Omental fat pad (tissue), 4 donors: Measurements from ENCODE around the gene KMT2D. TPM values are rescaled to one million over a fixed set of nuclear protein-coding genes. Genes with fewer than 3 reads are reported as not detected.

Source experiments
- ATAC-seq: fragments of 150-250 bp; one replicate; pipeline ENCODE4 v1.9.1; 2016; ENCODE audit warnings: mild to moderate bottlenecking, moderate library complexity; ENCODE audit not compliant: low FRiP score
- DNase-seq: peaks from one replicate; pipeline ENCODE4 v3.0.0-alpha.2; 2019; ENCODE audit warnings: low spot score
- total RNA-seq, 4 donors: library from RNA; depleted of rRNA; stranded (reverse); fragments of >200 nt; gene quantifications; one replicate each; pipeline ENCODE4 v1.1.0, GENCODE V29; 2016
- TF ChIP-seq, protein P1 (sequence below), 3 donors: fragments of 450-650 bp; IDR thresholded peaks; one replicate each; pipeline ENCODE4 v1.5.1; 2016 to 2017; ENCODE audit warnings: antibody characterized with exemption in 3 of 3, mild to moderate bottlenecking in 3 of 3, moderate library complexity in 2 of 3

KMT2D gene
- total RNA-seq, 4 donors from 2014 or later: 31.2 to 87.0 (median 49.0) TPM

- ATAC-seq: no peak
- TF ChIP-seq, protein P1, sequence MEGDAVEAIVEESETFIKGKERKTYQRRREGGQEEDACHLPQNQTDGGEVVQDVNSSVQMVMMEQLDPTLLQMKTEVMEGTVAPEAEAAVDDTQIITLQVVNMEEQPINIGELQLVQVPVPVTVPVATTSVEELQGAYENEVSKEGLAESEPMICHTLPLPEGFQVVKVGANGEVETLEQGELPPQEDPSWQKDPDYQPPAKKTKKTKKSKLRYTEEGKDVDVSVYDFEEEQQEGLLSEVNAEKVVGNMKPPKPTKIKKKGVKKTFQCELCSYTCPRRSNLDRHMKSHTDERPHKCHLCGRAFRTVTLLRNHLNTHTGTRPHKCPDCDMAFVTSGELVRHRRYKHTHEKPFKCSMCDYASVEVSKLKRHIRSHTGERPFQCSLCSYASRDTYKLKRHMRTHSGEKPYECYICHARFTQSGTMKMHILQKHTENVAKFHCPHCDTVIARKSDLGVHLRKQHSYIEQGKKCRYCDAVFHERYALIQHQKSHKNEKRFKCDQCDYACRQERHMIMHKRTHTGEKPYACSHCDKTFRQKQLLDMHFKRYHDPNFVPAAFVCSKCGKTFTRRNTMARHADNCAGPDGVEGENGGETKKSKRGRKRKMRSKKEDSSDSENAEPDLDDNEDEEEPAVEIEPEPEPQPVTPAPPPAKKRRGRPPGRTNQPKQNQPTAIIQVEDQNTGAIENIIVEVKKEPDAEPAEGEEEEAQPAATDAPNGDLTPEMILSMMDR (IDR thresholded peaks at IDR 0.05): no peak
- no peak for DNase-seq
Observed at GRCh38 chr12:49052451-49053208, 8.0 kb downstream of the KMT2D start.

DNA sequence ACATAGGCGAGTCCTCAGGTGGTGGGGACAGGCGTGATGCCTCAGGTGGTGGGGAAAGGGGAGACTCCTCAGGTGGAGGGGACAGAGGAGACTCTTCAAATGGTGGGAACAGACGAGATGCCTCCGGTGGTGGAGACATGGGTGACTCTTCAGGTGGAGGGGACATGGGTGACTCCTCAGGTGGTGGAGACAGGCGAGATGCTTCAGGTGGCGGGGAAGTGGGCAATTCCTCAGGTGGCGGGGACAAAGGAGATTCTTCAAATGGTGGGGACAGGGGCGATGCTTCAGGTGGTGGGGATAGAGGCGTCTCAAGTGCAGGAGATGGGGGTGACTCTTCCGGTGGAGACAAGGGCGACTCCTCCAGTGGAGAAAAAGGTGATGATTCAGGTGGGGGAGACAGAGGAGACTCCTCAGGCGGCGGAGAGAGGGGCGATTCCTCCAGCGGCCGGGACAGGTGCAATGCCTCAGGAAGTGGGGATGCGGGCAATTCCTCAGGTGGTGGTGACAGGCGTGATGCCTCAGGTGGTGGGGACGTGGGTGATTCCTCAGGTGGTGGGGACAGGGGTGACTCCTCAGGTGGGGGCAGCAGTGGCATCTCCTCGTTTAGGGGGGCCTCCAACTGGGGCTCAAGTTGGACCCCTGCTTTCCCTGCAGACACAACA, 8.7 kb downstream of the KMT2D start:
- DNase-seq: no peak
- no peak for ATAC-seq
- TF ChIP-seq, protein P1 (IDR thresholded peaks at IDR 0.05): no peak

GRCh38 chr12:49051373-49051764, 9.2 kb downstream of the KMT2D start:
- no peak for ATAC-seq
- TF ChIP-seq, protein P1 (IDR thresholded peaks at IDR 0.05): no peak
- DNase-seq: no peak

DNA sequence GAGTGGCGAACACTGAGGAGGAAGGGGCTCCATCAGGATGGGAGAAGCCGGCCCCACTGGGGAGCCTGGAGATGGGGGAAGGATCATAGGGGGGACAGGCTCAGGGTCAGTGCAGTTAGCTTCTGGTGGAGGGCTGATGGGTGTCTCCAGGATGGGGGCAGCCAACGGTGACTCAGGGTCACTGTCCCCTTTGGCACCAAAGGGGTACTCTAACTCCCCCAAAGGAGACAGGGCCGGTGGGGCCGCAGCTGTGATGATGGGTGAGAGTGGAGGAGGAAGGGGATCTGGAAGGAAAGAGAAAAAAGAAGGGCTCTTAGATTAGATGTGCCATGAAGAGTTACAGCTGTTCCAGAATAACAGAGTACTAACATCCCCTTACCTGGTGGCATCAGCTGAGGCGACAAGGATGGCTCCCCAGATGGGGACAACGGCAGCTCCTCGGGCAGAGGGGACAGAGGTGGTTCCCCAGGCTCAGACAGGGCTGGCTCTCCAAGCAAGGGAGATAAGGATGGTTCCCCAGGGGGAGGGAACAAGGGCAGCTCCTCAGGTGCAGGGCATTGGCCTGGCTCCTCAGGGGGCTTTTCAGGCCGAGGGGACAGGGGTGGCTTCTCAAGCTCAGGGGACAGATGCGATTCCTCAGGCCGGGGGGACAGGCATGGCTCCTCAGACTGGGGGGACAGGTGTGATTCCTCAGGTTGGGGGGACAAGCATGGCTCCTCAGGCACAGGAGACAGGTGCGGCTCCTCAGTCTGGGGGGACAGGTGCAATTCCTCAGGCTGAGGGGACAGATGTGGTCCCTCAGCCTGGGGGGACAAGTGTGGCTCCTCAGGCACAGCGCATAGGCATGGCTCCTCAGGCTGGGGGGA, 9.9 kb downstream of the KMT2D start:
- no peak for ATAC-seq
- DNase-seq: no peak
- TF ChIP-seq, protein P1 (IDR thresholded peaks at IDR 0.05): no peak

DNA sequence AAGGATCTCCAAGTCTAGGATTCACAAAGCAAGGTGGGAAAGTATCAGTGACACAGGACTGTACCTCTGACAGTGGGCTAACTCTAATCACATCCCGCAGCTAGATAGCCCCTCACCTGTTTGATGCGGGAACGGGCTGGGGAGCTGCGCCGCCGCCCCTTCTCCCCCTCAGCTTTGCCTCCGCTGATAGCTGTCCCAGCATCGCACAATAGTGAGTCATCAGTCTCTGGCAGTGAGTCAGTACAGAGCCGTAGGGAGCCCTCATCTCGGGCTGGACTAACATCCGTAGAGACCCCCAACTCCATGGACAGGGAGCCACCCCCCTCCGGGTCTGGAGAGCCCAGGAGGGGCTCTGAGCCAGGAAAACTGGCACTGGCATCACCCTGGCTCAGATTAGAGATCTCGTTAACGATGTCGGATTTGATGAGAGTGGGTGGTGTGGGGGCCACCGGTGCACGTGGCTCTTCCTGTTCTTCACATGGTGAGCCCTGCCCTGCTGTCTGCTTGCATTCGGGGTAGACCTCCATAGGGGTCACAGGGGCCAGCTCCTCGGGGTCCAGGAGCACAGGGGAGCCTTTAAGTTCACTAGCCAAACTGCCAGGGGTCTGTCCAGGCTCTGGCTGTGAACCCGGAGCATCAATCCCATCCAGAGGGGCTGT, 10.9 kb downstream of the KMT2D start:
- no peak for DNase-seq
- TF ChIP-seq, protein P1 (IDR thresholded peaks at IDR 0.05): no peak
- peak; percentile 56 for ATAC-seq

DNA sequence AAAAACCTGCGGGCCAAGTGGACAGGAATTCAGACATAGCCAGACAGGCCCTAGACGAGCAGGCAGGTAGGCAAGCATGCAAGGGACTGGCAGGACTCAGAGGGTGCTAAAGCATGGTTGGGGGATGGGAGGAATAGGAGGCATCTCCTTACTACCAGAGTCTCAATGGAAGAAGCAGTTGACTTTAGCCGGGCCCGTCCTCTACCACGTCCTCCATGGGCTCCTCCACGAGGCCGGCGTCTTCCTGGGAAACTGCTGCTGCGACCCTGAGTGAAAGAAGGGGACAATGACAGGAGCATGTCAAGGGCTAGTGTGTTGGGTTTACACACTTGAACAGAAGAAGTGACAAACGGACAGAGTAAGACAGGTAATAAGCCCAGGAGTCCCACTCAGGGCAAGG, 11.6 kb downstream of the KMT2D start:
- no peak for DNase-seq
- no peak for ATAC-seq

More for the DNA sequence above, 11.6 kb downstream of the KMT2D start:
- TF ChIP-seq, protein P1 (IDR thresholded peaks at IDR 0.05): no peak
